Measurements from ENCODE around the gene KRTAP3-3. TPM values are rescaled to one million over a fixed set of nuclear protein-coding genes. Genes with fewer than 3 reads are reported as not detected.

Gene KRTAP3-3
- total and polyA plus RNA-seq, 2 of the 8 experiments (the other 6 are each of a cell fraction or from before 2014, with no cell fraction given): not detected

DNA sequence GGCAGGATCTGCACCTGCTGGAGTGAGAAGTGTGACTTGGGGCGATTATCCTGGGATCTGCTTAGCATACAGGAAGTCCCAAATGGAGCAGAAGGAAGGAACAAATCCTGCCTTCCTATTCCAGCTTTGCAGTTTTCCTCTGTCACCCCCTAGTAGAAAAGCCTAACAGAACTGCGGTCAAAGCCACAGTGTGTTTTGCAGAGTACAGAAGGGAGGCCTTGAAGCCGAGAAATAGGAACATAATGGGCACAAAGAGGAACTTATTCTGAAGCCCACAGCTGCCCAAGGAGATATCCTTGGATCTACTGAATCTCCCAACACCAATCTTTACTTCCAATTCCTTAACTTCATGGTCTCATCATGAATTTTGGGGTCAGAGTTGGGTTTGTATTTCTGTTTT is 24.6 kb upstream of the KRTAP3-3 start:
- Histone ChIP-seq H2BK20ac (ENCODE audit: low read length) (no peak overlapping the region), H3K4me2 (ENCODE audit: insufficient read depth in 1 of 2, low read depth in 2 of 2, low read length in 2 of 2) (no peak overlapping the region), H2BK5ac (ENCODE audit: low read depth, low read length) (no peak overlapping the region), H4K8ac (ENCODE audit: extremely low read depth, insufficient read depth, low read length) (no peak overlapping the region), H3K4me1 (replicated peaks in 1 of 4; ENCODE audit: control insufficient read depth in 3 of 4, insufficient read depth in 4 of 4, low read length in 3 of 4) (no peaks in the 10 kb centered on the region), H2BK120ac (replicated peaks; ENCODE audit: low read depth, low read length) (no peak overlapping the region), H2AFZ (ENCODE audit: low read length) (peak overlapping the region; percentile 46; the same call in 1 of the 2 replicates), H2AK5ac (ENCODE audit: low read depth, low read length) (no peak overlapping the region), H3K23me2 (ENCODE audit: low read depth, low read length) (no peaks in the 10 kb centered on the region), H3K4me3 (ENCODE audit: extremely low read depth in 1 of 4, insufficient read depth in 2 of 4, low read depth in 3 of 4, low read length in 4 of 4) (no peak overlapping the region), H3K23ac (ENCODE audit: insufficient read length) (no peak overlapping the region), H4K20me1 (replicated peaks in 1 of 2; ENCODE audit: control insufficient read depth in 1 of 2, insufficient read depth in 2 of 2, low read length in 2 of 2) (no peaks in the 10 kb centered on the region), H3K18ac (ENCODE audit: extremely low read depth, low read length) (no peak overlapping the region), H3K79me1 (ENCODE audit: low read depth, low read length) (no peaks in the 10 kb centered on the region), H3K9me3 (ENCODE audit: insufficient read depth in 2 of 2, low read depth in 1 of 2, low read length in 1 of 2) (no peaks in the 10 kb centered on the region), H4K91ac (replicated peaks; ENCODE audit: insufficient read length, low read length) (no peak overlapping the region), H3K9ac (replicated peaks in 1 of 4; ENCODE audit: extremely low read depth in 1 of 4, low read depth in 3 of 4, low read length in 3 of 4) (no peak overlapping the region), H3K27ac (ENCODE audit: low read depth, low read length) (no peak overlapping the region), H3K14ac (ENCODE audit: insufficient read length) (no peak overlapping the region), H3K4ac (replicated peaks; ENCODE audit: insufficient read length, low read depth, low read length) (no peak overlapping the region), H4K5ac (ENCODE audit: insufficient read length, low read depth, low read length) (no peak overlapping the region), H3K79me2 (ENCODE audit: control insufficient read depth in 1 of 2, insufficient read depth in 2 of 2, low read length in 2 of 2) (no peaks in the 10 kb centered on the region), H3K36me3 (ENCODE audit: control insufficient read depth in 2 of 4, insufficient read depth in 4 of 4, low read length in 3 of 4) (no peaks in the 10 kb centered on the region), H3K56ac (replicated peaks; ENCODE audit: insufficient read length, low read depth, low read length) (no peak overlapping the region), H3K27me3 (replicated peaks in 1 of 4; ENCODE audit: control insufficient read depth in 3 of 4, extremely low read depth in 1 of 4, insufficient read depth in 3 of 4, low read length in 3 of 4) (no peaks in the 10 kb centered on the region; a peak in 1 of 7 replicates), H2BK15ac (ENCODE audit: low read length) (no peak overlapping the region), H2BK12ac (ENCODE audit: low read depth, low read length) (no peak overlapping the region)
- ChIA-PET CTCF (ENCODE audit: partially characterized antibody) (interaction anchor here (0.9 to 1.1 kb wide), 2 partner anchors 10 to 37 kb away, joined by 3 to 4 read pairs; partner anchors contain the start of gene KRTAP3-1), POLR2A (ENCODE audit: partially characterized antibody) (no interaction called here)
- DNase-seq (ENCODE audit: low read depth in 1 of 2, low spot score in 2 of 2): no peak
- FAIRE-seq: no peak
- no peak for TF ChIP-seq GABPA (IDR thresholded peaks at IDR 0.05; ENCODE audit: borderline replicate concordance, insufficient read depth, low read length)
- TF ChIP-seq TEAD4 (IDR thresholded peaks at IDR 0.05; ENCODE audit: low read depth, low read length): no peak
- WGBS, 2 experiments (ENCODE audit: extremely low coverage in 1 of 2, insufficient coverage in 1 of 2, insufficient read length in 1 of 2, insufficient replicate concordance in 2 of 2, low coverage in 1 of 2, low lambda C conversion rate in 2 of 2, missing lambda C conversion rate in 1 of 2): 83% methylated on average over 3 of the region's 3 CpGs; no CpG with 5 or more reads in 1 of the 2 experiments
